GM19193 (cell line): Measurements from ENCODE around the gene ENKD1.

Experiments used
- POLR2A ChIP-seq: IDR thresholded peaks from 4 replicates; pipeline ENCODE4 v1.6.1; 2011; ENCODE audit not compliant: insufficient read depth, insufficient read length; ENCODE audit errors: extremely low read depth

ENKD1 gene

GRCh38 chr16:67669499-67670101 lies 3.0 kb upstream of the ENKD1 start:
- TF ChIP-seq POLR2A = no peak

- TF ChIP-seq POLR2A = no peak
These were observed 2.1 kb upstream of the ENKD1 start for GRCh38 chr16:67668495-67669157.

DNA sequence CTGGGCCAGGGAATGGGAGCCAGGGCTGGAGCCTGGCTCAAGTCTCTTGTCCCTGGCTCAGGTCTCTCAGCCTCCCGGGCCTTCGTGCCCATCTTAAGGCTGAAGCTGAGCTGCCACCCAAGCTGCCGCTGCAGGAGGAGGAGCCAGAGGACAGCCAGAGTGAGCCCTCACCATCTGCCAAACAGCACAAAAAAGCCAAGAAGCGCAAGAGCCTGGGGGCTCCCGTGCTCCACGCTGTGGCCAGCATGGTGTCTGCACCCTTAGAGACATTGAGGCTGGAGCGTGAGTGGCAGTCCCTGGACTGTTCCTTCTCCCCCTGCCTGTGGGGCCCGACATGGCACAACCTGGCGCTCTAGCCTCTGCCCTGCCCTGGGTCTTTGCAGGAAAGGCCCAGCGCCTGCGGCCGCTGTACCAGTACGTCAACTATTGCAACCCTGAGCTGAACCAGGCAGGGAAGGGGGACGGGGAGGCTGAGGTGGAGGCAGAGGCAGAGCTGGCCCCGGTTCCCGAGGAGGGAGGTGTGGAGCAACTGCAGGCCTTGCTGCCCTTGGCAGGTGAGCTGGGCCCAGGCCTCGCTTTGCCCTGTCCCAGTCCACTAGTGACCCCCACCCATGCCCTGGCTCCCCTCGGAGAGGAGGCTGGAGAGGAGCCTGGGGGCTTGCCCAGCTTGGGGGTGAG lies 1.4 kb upstream of the ENKD1 start:
- peak; percentile 9 for TF ChIP-seq POLR2A

DNA sequence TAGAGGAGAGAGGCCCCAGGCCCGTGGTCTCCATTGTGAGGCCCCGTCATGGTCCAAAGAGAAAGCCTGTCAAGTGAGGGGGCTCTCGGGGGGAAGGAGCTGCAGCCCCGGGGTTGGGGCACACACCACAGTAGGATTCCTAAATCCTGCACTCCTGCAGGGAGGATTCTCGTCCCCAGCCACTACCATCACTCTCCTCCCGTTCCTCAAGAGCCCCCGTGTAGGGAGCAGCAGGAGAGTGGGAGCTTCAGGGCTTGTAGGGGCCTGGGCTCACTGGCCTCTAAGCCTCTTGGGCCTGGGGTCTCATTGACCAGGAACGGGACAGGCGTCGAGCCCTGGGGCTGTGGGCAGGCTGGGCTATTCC lies 885 bp upstream of the ENKD1 start:
- no peak for TF ChIP-seq POLR2A

DNA sequence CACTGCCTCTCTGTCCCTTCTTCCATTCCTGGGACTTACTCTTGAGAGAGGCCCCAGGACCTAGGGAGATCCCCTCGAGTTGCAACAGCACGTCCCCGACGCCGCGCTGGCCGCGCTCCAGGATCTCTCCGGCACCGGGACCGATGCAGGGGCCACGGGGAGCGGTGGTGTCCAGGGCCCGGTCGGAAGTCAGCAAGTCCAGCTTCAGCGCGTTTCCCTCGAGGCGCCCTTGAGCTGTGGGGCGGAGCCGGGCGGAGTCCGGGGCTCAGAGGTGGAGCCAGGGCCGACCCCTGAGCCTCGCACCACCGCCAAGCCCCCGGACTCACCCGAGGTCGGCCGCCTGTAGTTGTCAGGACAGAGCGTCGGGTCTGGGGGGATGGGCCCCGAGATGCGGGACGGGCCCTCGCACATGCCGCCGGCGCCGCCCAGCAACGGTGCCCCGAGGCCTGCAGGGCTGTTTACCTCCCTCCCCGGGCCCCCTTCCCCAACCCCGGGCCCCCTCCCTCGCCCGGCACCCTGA lies 458 bp downstream of the ENKD1 start:
- TF ChIP-seq POLR2A = no peak

DNA sequence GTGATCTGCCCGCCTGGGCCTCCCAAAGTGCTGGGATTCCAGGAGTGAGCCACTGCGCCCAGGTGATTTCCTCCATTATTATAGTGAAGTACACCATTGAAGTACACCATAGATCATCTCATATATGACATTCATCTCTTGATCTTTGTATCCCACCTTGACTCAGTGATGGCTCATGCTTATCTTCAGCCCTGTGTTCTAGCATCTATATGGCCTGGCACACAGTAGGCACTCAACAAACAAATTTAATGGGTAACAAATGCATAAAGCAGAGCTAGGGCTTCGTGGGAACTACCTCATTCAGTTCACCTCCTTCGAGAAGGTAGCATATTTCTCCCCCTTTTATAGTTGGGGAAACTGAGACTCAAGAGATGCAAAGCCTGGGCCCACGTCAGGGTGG lies 952 bp downstream of the ENKD1 start:
- TF ChIP-seq POLR2A = no peak

DNA sequence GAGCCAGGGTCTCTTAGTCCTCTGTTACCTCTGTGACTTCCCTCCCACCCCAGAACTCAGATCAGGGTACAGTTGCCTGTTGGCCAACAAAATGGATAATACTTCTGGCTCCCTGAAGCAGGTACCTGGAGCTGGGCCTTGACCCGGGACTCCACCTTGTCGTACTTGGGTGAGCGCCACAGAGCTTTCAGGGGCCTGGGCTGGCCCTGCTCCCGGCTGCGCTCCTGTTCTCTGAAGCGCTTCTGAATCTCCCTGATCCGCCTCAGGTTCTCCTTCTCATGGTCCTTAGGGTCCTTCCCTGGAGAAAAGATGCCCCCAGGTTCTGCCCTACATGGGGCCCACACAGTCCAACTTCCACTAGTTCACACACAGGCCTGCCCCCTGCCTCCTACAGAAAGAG lies 1.7 kb downstream of the ENKD1 start:
- TF ChIP-seq POLR2A = no peak

DNA sequence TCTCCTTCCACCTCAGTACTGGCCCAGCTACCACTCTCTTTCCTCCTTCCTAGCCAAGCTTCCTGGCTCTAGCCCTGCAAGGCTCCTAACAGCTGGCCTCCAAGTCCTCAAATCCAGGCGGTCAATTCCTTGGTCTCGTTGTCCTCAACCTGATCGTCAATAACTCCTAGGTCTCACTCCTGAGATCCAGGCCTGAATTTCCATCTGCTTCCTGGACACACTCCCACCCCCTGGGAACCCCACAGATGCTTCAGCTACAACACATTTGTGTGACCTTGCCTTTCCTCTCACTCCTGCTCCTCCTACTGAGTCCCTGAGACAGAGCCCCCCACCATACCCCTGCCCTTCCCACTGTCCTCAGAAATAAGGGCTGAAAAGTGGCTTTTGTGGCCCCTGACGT lies 2.3 kb downstream of the ENKD1 start:
- TF ChIP-seq POLR2A = no peak

GRCh38 chr16:67663877-67664222 lies 2.7 kb downstream of the ENKD1 start:
- TF ChIP-seq POLR2A = no peak

- TF ChIP-seq POLR2A = no peak
These were observed 3.2 kb downstream of the ENKD1 start for GRCh38 chr16:67663151-67663876.

DNA sequence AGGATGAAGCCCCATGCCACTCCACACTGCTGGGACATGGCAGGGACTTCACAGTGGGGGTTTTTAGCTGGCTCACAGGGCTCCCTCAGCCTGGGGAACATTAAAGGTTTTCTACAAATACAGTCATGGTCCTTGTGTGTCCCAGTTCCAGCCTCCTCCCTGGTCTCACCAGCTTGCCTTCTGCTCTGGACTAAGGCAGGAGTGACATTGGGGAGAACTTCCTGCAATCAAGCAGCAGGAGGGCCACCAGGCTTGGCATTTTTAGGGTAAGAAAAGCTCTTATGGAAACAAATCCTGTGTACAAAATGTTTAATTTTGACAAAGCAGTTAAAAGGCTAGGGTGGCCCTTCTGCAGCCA lies 3.9 kb downstream of the ENKD1 start:
- no peak for TF ChIP-seq POLR2A

GRCh38 chr16:67661886-67662652 lies 4.5 kb downstream of the ENKD1 start:
- TF ChIP-seq POLR2A = no peak

DNA sequence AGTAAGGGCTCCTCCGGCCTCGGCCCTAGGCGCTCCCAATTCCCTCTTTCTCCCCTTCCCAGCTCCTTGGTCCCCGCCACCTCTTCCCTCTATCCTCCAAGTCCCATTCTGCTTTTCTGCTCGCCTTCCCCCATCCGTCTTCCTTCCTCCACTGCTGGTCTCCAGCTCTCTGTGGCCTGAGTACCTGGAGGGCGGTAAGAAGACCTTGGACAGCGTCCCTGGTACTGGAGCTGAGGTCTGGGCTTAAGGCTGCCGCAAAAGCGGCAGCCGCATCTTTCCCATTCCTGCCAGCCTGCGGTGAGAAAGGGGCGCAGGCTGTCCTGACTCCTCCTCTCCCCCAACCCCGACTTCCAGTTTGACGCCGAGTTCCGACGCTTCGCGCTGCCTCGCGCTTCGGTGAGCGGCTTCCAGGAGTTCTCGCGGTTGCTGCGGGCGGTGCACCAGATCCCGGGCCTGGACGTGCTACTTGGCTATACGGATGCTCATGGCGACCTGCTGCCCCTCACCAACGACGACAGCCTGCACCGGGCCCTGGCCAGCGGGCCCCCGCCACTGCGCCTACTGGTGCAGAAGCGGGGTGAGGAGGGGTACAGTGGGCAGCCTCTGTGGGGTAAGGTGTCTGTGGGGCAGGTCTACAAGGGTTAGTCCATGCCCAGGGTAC lies 5.3 kb downstream of the ENKD1 start:
- TF ChIP-seq POLR2A = no peak

- no peak for TF ChIP-seq POLR2A
These were observed 6.0 kb downstream of the ENKD1 start, which contains the start of gene PARD6A for GRCh38 chr16:67660564-67661028. PARD6A (plus strand) TSS chr16:67660960; CDS start chr16:67661039, 79 bp downstream.

DNA sequence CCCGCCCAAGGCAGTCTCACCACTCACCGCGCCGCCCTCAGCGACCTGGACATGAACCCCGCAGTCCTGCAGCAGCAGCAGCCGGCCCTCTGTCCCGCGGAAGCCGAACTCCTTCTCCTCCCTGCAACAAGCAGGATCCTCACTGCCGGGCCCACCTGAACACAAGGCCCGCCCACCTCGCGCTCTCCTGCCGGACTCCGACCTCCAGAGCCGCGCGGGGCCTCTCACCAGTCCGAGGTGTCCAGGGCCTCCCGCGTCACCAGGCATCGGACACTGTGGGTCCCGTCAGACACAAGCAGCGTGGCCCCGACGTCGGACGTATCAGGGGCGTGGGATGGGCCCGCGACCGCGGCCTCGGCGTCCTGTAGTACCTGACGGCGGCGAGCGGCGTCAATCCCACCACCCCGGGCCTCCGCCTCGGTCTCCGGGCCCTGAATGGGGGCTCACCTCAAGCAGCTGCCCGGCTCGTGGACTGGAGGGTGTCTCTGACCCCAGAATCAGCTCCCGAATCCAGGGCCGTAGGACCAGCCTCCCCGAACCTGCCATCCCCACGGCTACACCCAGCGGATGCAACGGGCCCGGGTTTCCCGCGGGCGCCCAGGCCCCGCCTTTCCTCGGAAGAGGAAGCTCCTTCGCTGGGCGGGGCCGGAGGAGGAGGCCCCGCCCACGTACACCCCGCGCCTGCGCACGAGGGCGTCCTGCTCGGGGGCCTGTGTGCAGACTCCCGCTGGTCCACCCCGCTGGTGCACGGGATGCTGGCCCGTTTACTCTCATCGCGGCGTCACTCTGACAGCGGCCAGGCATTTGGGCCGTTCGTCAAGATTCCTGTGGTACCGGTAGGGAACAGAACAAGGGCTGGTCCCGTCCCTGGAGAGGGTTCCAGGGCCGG lies 6.6 kb downstream of the ENKD1 start, which contains the start of gene ACD:
Gene ACD (minus strand): TSS at position 586 of the 889 bp plus-strand sequence. CDS start 40 bp downstream, at position 546.
- peak; percentile 88 for TF ChIP-seq POLR2A
